ENCODE results near the gene SERPINB1. TPM values are rescaled to one million over a fixed set of nuclear protein-coding genes. Genes with fewer than 3 reads are reported as not detected.

SERPINB1 gene
- total and polyA plus RNA-seq, 3 donors from 2014 or later = 15.0 to 19.6 (median 19.4) TPM

GRCh38 chr6:2877057-2877882, 35.6 kb upstream of the SERPINB1 start:
- no peak for TF ChIP-seq POLR2A (IDR thresholded peaks at IDR 0.05)
- TF ChIP-seq CTCF (IDR thresholded peaks at IDR 0.05) = no peak
- intact Hi-C loops (cut with DNase I; ENCODE audit: low total_unique reads) = no loop called here
- Histone ChIP-seq H3K36me3 (ENCODE audit: low read depth, missing control alignments) (no peaks in the 10 kb centered on the region), H3K27ac (peak overlapping the region; percentile 80 to 89), H3K4me3 (no peak overlapping the region), H3K4me1 (peaks cover 23% of the 10 kb centered on the region), H3K27me3 (no peaks in the 10 kb centered on the region), H3K9me3 (no peaks in the 10 kb centered on the region)
- DNase-seq = no peak
- WGBS, 2 donors = 29% methylated on average over 13 of the region's 13 CpGs

GRCh38 chr6:2876210-2877056, 34.8 kb upstream of the SERPINB1 start:
- H3K27me3 ChIP-seq = no peaks in the 10 kb centered on the region
- no peaks in the 10 kb centered on the region for H3K36me3 ChIP-seq (ENCODE audit: low read depth, missing control alignments)
- peak; percentile 93 for DNase-seq
- intact Hi-C loops (cut with DNase I; ENCODE audit: low total_unique reads) = no loop called here
- peak overlapping the region; percentile 80 to 89 for H3K27ac ChIP-seq
- 5 to 15% methylated on average over 5 to 17 of the region's 25 CpGs for WGBS, 2 donors
- TF ChIP-seq CTCF (IDR thresholded peaks at IDR 0.05) (no peak), POLR2A (IDR thresholded peaks at IDR 0.05) (no peak)
- H3K4me3 ChIP-seq = peak overlapping the region; percentile 56 to 59
- H3K9me3 ChIP-seq = no peaks in the 10 kb centered on the region
- peaks cover 23% of the 10 kb centered on the region for H3K4me1 ChIP-seq

GRCh38 chr6:2875359-2876191, 33.9 kb upstream of the SERPINB1 start:
- intact Hi-C loops (cut with DNase I; ENCODE audit: low total_unique reads) = no loop called here
- H3K4me1 ChIP-seq = peaks cover 23% of the 10 kb centered on the region
- DNase-seq = no peak
- H3K27me3 ChIP-seq = no peaks in the 10 kb centered on the region
- peak overlapping the region; percentile 56 to 59 for H3K4me3 ChIP-seq
- H3K27ac ChIP-seq = peak overlapping the region; percentile 80 to 89
- H3K9me3 ChIP-seq = no peaks in the 10 kb centered on the region
- no peak for TF ChIP-seq POLR2A (IDR thresholded peaks at IDR 0.05)
- TF ChIP-seq CTCF (IDR thresholded peaks at IDR 0.05) = no peak
- 1 to 17% methylated on average over 21 to 68 of the region's 73 CpGs for WGBS, 2 donors
- H3K36me3 ChIP-seq (ENCODE audit: low read depth, missing control alignments) = no peaks in the 10 kb centered on the region

GRCh38 chr6:2873643-2874042, 32.0 kb upstream of the SERPINB1 start:
- no peak overlapping the region for H3K4me3 ChIP-seq
- H3K27me3 ChIP-seq = no peaks in the 10 kb centered on the region
- H3K27ac ChIP-seq = no peak overlapping the region
- H3K4me1 ChIP-seq = peaks cover 23% of the 10 kb centered on the region
- TF ChIP-seq POLR2A (IDR thresholded peaks at IDR 0.05) = no peak
- TF ChIP-seq CTCF (IDR thresholded peaks at IDR 0.05) = no peak
- H3K36me3 ChIP-seq (ENCODE audit: low read depth, missing control alignments) = no peaks in the 10 kb centered on the region
- intact Hi-C loops (cut with DNase I; ENCODE audit: low total_unique reads) = no loop called here
- H3K9me3 ChIP-seq = no peaks in the 10 kb centered on the region
- 89 to 93% methylated on average over 8 of the region's 8 CpGs for WGBS, 2 donors
- DNase-seq = no peak

Data from testis (tissue), 3 donors.